GM19395 (cell line): ENCODE results near the gene SLITRK6.
"Not testable (repeated sequence)": the region's sequence is repeated elsewhere in the genome, so short reads cannot be mapped to it uniquely, and the experiment has no call there.

Source experiments
- ATAC-seq: cut with Tn5 transposase; IDR thresholded peaks from one replicate; pipeline ENCODE4 v1.9.1; 2021; ENCODE audit warnings: mild to moderate bottlenecking, moderate library complexity; ENCODE audit not compliant: unreplicated experiment

SLITRK6 gene, protein sequence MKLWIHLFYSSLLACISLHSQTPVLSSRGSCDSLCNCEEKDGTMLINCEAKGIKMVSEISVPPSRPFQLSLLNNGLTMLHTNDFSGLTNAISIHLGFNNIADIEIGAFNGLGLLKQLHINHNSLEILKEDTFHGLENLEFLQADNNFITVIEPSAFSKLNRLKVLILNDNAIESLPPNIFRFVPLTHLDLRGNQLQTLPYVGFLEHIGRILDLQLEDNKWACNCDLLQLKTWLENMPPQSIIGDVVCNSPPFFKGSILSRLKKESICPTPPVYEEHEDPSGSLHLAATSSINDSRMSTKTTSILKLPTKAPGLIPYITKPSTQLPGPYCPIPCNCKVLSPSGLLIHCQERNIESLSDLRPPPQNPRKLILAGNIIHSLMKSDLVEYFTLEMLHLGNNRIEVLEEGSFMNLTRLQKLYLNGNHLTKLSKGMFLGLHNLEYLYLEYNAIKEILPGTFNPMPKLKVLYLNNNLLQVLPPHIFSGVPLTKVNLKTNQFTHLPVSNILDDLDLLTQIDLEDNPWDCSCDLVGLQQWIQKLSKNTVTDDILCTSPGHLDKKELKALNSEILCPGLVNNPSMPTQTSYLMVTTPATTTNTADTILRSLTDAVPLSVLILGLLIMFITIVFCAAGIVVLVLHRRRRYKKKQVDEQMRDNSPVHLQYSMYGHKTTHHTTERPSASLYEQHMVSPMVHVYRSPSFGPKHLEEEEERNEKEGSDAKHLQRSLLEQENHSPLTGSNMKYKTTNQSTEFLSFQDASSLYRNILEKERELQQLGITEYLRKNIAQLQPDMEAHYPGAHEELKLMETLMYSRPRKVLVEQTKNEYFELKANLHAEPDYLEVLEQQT

GRCh38 chr13:85799097-85799582, at the start of gene SLITRK6:
Gene SLITRK6 (minus strand): TSS chr13:85799419. CDS start chr13:85796508, 2,911 bp downstream.
- no peak for ATAC-seq

GRCh38 chr13:85847012-85847411, 47.8 kb upstream of the SLITRK6 start:
- no peak for ATAC-seq

GRCh38 chr13:85841427-85841826, 42.2 kb upstream of the SLITRK6 start:
- no peak for ATAC-seq

GRCh38 chr13:85833921-85834320, 34.7 kb upstream of the SLITRK6 start:
- ATAC-seq = no peak

DNA sequence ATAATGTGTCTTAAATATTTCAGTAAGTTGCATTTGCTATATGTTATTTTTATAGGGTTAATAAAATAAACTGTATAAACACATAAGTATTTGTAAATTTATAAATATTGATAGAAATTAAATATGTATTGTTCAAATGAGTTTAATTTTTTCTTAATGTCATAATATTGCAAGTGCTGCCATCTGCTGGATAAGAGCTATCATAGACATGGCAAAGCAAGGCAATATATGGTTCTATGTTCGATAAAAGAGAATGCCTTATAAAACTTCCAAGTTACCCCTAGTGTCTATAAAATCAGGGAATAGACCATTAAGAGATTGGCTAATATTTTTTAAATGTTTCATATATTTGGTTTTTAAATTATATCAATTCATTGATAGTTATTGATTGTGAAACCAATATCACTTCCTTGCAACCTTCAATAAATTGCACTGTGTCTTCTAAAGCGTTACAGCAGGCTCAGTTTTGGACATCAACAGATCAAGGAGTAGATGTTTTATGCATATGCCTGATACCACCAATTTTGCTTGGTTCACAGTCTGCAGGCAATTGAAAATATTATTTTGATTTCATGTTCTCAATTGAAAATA, 29.0 kb upstream of the SLITRK6 start:
- peak; percentile 68 for ATAC-seq

DNA sequence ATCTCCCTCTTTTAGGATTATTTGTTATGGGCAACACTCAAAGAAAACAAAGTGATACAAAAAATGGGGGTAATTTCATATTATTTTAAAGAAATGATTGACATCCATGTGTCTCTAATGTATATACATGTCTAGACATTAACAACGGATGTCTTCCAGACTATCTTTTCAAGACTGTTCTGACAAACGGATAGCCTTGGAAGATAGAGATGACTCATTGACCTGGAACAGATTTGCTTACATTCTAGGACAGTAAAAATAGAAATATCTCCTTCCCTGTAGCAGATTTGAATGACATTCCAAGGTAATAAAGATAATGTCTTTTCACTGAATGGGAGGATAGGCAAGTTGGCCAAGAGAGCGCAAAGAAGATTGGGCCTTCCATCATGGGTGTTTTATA, 26.2 kb upstream of the SLITRK6 start:
- ATAC-seq = no peak

DNA sequence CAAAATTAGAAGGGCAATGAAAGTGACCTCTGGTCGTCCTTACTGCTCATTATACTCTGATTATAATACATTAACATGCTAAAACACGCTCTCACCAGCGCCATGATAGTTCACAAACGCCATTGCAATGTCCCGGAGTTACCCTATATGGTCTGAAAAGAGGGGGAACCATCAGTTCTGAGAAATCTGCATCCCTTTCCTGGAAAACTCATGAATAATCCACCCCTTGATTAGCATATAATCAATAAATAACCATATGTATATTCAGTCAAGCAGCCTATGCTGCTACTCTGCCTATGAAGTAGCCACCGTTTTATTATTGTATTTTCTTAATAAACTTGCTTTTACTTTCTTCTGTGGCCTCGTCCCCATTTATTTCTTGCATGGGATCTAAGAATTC, 24.6 kb upstream of the SLITRK6 start:
- no peak for ATAC-seq

- no peak for ATAC-seq
These were observed 20.3 kb upstream of the SLITRK6 start for GRCh38 chr13:85819513-85819912.

- ATAC-seq = no peak
These were observed 17.2 kb upstream of the SLITRK6 start for GRCh38 chr13:85816413-85816812.

GRCh38 chr13:85812282-85812681, 13.1 kb upstream of the SLITRK6 start:
- ATAC-seq = no peak

DNA sequence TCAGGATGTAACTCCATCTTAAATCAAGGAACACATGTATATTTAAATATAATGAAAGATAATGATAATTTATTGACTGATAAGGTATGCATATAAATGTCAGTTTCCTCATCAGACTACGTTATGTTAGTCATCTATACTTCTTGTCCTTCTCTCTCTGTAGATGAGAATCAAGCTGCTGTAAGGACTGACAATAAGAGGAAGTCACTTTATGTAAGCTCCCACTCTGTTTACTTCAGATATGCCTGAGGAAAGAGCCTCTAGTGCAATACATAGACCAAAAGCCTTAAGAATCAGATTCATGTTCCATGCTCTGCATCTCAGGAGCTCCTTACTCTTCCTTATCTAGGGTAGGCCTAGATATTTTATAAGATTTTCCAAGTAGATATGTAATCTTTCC, 9.6 kb upstream of the SLITRK6 start:
- no peak for ATAC-seq

- peak; percentile 90 for ATAC-seq
These were observed 7.4 kb upstream of the SLITRK6 start for GRCh38 chr13:85806553-85807175.

DNA sequence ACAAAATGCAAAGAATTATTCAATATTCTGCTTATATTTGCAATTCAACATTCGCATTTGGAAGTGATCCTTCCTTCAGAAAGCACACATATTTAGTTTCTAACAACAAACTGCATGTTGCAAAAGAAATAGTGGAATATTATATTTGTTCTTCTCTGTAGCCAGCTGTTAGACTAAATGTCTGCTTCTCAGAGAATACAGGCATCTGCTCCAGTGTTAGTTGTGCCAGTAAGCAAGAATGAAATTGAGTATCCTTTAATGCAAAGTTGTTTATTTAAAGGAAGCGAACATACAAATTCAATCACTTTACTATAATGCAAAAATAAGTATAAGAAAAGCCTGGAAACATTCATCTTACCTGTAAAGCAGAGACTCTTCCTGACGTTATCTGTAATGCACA, 663 bp downstream of the SLITRK6 start:
- no peak for ATAC-seq

DNA sequence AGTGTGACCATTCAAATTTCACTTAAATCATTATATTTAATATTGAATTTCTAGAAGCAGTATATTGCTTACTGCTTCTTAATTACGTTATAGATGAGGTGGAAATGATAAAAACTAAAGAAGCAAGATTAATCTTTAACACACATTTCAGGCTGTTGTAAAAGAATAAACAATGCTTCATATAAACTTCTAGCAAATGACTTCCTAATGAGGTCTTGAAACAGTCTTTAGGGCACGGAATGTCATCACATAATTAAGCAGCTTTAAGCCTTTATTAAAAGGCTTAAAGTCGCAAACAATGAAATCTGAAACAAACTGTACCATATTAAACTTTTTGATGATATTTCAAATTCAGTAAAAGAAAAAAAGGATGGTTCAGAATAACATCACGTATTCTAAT, 1.9 kb downstream of the SLITRK6 start:
- ATAC-seq = no peak

GRCh38 chr13:85785205-85785604, 14.0 kb downstream of the SLITRK6 start:
- ATAC-seq = no peak

DNA sequence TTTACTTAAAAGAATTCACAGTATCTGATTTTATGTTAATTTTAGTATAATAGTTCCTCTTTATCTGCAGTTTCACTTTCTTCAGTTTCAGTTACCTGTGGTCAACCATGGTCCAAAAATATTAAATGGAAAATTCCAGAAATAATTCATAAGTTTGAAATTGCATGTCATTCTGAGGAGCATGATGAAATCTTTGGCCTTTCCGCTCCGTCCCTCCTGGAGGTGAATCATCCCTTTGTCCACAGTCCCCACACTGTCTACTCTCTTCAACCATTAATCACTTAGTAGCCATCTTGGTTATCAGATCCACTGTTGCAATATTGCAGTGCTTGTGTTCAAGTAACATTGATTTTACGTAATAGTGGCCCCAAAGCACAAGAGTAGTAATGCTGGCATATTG, 26.9 kb downstream of the SLITRK6 start:
- ATAC-seq = no peak

GRCh38 chr13:85771856-85772255, 27.4 kb downstream of the SLITRK6 start:
- ATAC-seq = no peak

DNA sequence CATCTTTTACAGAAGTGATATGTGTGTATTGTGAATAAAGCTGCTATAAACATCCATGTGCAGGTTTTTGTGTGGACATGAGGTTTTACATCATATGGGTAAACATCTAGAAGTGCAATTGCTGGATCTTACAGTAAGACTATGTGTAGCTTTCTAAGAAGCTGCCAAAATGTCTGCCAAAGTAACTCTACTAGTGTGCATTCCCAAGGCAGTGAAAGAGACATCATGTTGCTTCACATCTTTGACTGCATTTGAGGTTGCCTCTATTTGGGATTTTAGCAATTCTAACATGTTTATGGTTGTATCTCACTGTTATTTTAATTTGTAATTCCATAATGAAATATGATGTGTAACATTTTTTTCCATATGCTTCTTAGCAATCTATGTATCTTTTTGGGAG, 30.3 kb downstream of the SLITRK6 start:
- no peak for ATAC-seq

DNA sequence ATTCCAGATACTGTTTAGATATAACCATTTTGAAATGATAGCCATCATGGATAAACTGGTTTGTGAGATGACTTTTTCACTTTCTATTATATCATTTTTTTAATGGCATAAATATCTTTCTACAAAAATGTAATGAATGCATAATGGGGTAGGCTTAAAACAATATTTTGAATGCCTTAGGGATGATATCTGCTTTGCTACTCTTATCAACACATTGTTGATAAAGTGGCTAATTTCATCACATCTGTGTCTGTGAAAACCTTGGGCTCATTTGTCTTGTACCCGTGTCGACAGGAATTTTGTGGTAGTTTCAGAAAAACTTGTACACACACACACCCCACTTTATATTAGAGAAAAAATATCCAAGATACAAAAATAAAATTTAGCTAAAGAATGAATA, 44.1 kb downstream of the SLITRK6 start:
- no peak for ATAC-seq

DNA sequence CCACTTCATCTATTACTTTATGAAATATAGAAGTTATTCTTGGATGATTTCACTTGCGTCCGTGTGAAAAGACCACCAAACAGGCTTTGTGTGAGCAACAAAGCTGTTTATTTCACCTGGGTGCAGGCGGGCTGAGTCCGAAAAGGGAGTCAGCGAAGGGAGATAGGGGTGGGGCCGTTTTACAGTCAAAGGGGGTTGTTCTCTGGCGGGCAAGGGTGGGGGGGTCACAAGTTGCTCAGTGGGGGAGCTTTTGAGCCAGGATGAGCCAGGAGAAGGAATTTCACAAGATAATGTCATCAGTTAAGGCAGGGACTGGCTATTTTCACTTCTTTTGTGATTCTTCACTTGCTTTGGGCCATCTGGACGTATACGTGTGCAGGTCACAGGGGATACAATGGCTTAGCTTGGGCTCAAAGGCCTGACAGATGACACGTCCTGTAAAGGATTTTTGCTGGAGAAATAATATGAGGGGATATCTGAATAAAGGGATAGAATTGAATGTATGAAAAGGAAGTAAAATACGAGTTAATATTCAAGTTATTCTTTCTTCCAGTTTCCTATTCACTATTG, 55.9 kb downstream of the SLITRK6 start:
- ATAC-seq = not testable (repeated sequence)
